Duodenal mucosa (tissue), 2 donors: ENCODE results near the gene NFATC4.
"Not testable (repeated sequence)": the region's sequence is repeated elsewhere in the genome, so short reads cannot be mapped to it uniquely, and the experiment has no call there.

Source experiments
- H3K27ac ChIP-seq: one replicate; pipeline ENCODE4 v1.7.0; 2013; ENCODE audit warnings: low read depth, low read length
- H3K27me3 ChIP-seq, 2 donors: one replicate each; pipeline ENCODE4 v1.7.0; 2013; ENCODE audit warnings: low read length in 2 of 2, control low read depth in 1 of 2; ENCODE audit not compliant: insufficient read depth in 2 of 2, control insufficient read depth in 1 of 2
- H3K36me3 ChIP-seq, 2 donors: one replicate each; pipeline ENCODE4 v1.7.0; 2013; ENCODE audit warnings: low read length in 2 of 2, control low read depth in 1 of 2; ENCODE audit not compliant: insufficient read depth in 2 of 2, control insufficient read depth in 1 of 2
- H3K4me1 ChIP-seq, 2 donors: one replicate each; pipeline ENCODE4 v1.7.0; 2013; ENCODE audit warnings: low read length in 2 of 2, control low read depth in 1 of 2; ENCODE audit not compliant: insufficient read depth in 2 of 2, control insufficient read depth in 1 of 2
- H3K4me3 ChIP-seq, 2 donors: one replicate each; pipeline ENCODE4 v1.7.0; 2013; ENCODE audit warnings: low read length in 2 of 2, low read depth in 1 of 2
- H3K9ac ChIP-seq, 2 donors: one replicate each; pipeline ENCODE4 v1.7.0; 2013; ENCODE audit warnings: low read length in 2 of 2, low read depth in 1 of 2
- H3K9me3 ChIP-seq, 2 donors: one replicate each; pipeline ENCODE4 v1.7.0; 2013; ENCODE audit warnings: low read length in 2 of 2, control low read depth in 1 of 2; ENCODE audit not compliant: control insufficient read depth in 1 of 2

NFATC4 gene

GRCh38 chr14:24366721-24367513 lies 1.1 kb upstream of the NFATC4 start:
- no peaks in the 10 kb centered on the region for H3K27me3 ChIP-seq
- H3K27ac ChIP-seq: peak overlapping the region; percentile 74
- H3K9me3 ChIP-seq: no peaks in the 10 kb centered on the region
- peak overlapping the region; percentile 60 to 70 for H3K4me3 ChIP-seq
- H3K36me3 ChIP-seq: no peaks in the 10 kb centered on the region
- H3K9ac ChIP-seq: peak overlapping the region; percentile 59 to 74
- peaks cover 12 to 16% of the 10 kb centered on the region in 2 donors for H3K4me1 ChIP-seq

- Histone ChIP-seq H3K4me3 (peak overlapping the region; percentile 58 to 70), H3K9me3 (no peaks in the 10 kb centered on the region), H3K4me1 (peaks cover 12 to 16% of the 10 kb centered on the region in 2 donors), H3K27me3 (no peaks in the 10 kb centered on the region), H3K27ac (peak overlapping the region; percentile 50), H3K36me3 (no peaks in the 10 kb centered on the region), H3K9ac (peak overlapping the region; percentile 51 to 56)
Observed at GRCh38 chr14:24368212-24368561, 203 bp downstream of the NFATC4 start.

GRCh38 chr14:24368562-24369252 lies 723 bp downstream of the NFATC4 start:
- Histone ChIP-seq H3K9me3 (no peaks in the 10 kb centered on the region), H3K4me1 (peaks cover 12 to 16% of the 10 kb centered on the region in 2 donors), H3K4me3 (peak overlapping the region; percentile 58 to 70), H3K36me3 (no peaks in the 10 kb centered on the region), H3K27me3 (no peaks in the 10 kb centered on the region), H3K27ac (peak overlapping the region; percentile 50), H3K9ac (peak overlapping the region; percentile 51 to 56)

- H3K36me3 ChIP-seq: no peaks in the 10 kb centered on the region
- peak overlapping the region; percentile 50 for H3K27ac ChIP-seq
- H3K27me3 ChIP-seq: no peaks in the 10 kb centered on the region
- no peaks in the 10 kb centered on the region for H3K9me3 ChIP-seq
- H3K9ac ChIP-seq: no peak overlapping the region
- peaks cover 12 to 16% of the 10 kb centered on the region in 2 donors for H3K4me1 ChIP-seq
- H3K4me3 ChIP-seq: no peak overlapping the region
Observed at GRCh38 chr14:24369463-24369862, 1.5 kb downstream of the NFATC4 start.

- H3K36me3 ChIP-seq: no peaks in the 10 kb centered on the region
- H3K4me1 ChIP-seq: peaks cover 11 to 16% of the 10 kb centered on the region in 2 donors
- H3K4me3 ChIP-seq: no peak overlapping the region
- H3K27me3 ChIP-seq: no peaks in the 10 kb centered on the region
- H3K27ac ChIP-seq: no peak overlapping the region
- no peak overlapping the region for H3K9ac ChIP-seq
- H3K9me3 ChIP-seq: no peaks in the 10 kb centered on the region
Observed at GRCh38 chr14:24369907-24370687, 2.1 kb downstream of the NFATC4 start.

DNA sequence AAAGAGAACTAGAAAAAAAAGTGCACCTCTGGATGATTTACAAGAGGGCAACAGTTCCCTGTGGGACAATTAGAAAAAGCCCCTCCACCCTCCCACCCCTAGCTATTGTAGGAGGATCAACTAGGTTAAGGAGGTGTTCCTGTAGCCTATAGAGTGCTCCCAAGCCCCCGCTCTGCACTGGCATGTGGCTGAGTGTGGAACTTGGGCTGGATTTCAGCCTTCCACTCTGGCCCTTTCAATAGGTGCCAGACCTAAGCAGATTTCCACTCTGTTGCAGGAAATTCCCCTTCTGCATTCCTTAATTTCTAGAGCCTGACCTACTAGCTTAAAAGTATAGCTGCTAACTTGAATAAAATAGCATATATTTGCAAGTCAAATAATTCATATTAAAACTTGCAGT lies 2.8 kb downstream of the NFATC4 start:
- Histone ChIP-seq H3K4me3 (no peak overlapping the region), H3K36me3 (no peaks in the 10 kb centered on the region), H3K9ac (no peak overlapping the region)

DNA sequence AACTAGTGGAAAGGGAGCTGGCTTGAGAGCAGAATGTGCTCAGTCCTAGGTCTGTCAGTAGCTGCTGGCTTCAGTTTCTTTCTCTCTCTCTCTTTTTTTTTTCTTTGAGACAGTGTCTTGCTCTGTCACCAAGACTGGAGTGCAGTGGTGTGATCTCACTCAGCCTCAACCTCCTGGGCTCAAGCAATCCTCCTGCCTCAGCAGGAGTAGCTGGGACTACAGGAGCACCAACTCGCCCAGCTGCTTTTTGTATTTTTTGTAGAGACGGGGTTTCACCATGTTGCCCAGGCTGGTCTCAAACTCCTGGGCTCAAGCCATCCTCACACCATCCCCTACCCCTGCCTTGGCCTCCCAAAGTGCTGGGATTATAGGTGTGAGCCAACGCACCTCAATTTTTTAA lies 3.6 kb downstream of the NFATC4 start:
- not testable (repeated sequence) for H3K4me1 ChIP-seq, H3K4me3 ChIP-seq, H3K9me3 ChIP-seq, H3K9ac ChIP-seq, H3K27ac ChIP-seq, H3K36me3 ChIP-seq, H3K27me3 ChIP-seq

More for the DNA sequence above, 2.8 kb downstream of the NFATC4 start:
- H3K27me3 ChIP-seq: no peaks in the 10 kb centered on the region
- peaks cover 6 to 11% of the 10 kb centered on the region in 2 donors for H3K4me1 ChIP-seq
- no peak overlapping the region for H3K27ac ChIP-seq
- H3K9me3 ChIP-seq: no peaks in the 10 kb centered on the region

DNA sequence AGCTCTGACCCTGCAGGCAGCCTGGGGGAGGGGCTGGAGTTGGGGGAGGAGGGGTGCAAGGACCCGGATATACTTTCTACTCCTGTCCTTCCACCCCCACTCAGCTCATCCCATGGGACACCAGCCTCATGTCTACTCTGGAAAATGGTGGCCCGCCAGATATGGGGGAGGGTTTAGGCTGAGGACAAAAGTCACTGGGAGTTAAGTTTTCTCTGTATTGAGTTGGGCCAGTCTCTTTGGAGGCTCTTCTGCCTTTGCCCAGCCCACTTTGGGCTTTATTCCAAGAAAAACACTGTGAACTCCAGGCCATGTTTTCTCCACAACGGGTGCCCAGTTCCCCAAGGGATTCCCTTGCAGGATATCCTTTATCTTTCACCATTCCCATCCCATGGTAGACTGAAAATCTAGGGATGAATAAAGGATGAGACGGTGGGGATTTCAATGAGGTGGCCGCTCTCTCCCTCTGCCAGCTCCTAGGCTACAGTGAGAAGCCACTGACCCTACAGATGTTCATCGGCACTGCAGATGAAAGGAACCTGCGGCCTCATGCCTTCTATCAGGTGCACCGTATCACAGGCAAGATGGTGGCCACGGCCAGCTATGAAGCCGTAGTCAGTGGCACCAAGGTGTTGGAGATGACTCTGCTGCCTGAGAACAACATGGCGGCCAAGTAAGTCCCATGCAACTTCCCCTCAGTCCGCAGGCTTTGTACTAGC lies 4.9 kb downstream of the NFATC4 start:
- Histone ChIP-seq H3K36me3 (no peaks in the 10 kb centered on the region), H3K9me3 (no peaks in the 10 kb centered on the region), H3K4me1 (no peaks in the 10 kb centered on the region), H3K27me3 (no peaks in the 10 kb centered on the region), H3K4me3 (no peak overlapping the region), H3K27ac (no peak overlapping the region), H3K9ac (no peak overlapping the region)

DNA sequence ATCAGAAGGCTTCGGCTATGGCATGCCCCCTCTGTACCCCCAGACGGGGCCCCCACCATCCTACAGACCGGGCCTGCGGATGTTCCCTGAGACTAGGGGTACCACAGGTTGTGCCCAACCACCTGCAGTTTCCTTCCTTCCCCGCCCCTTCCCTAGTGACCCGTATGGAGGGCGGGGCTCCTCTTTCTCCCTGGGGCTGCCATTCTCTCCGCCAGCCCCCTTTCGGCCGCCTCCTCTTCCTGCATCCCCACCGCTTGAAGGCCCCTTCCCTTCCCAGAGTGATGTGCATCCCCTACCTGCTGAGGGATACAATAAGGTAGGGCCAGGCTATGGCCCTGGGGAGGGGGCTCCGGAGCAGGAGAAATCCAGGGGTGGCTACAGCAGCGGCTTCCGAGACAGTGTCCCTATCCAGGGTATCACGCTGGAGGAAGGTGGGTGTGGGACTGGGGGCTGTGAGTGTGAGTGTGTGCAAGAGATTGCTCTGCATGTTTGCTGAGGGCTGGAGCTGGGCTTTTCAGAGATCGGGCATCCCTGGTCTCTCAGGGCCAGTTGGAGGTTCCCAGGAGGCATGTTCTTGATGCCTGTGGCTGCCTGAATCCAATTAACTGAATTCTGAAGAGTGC lies 8.6 kb downstream of the NFATC4 start:
- Histone ChIP-seq H3K27me3 (no peaks in the 10 kb centered on the region), H3K4me3 (no peak overlapping the region), H3K4me1 (no peaks in the 10 kb centered on the region), H3K27ac (no peak overlapping the region), H3K9ac (no peak overlapping the region), H3K9me3 (no peaks in the 10 kb centered on the region), H3K36me3 (no peaks in the 10 kb centered on the region)
